Measurements from ENCODE around the gene PRICKLE1. TPM values are rescaled to one million over a fixed set of nuclear protein-coding genes. Genes with fewer than 3 reads are reported as not detected.

PRICKLE1 gene
- total RNA-seq, 1 donor from 2014 or later, result 53.5 TPM

DNA sequence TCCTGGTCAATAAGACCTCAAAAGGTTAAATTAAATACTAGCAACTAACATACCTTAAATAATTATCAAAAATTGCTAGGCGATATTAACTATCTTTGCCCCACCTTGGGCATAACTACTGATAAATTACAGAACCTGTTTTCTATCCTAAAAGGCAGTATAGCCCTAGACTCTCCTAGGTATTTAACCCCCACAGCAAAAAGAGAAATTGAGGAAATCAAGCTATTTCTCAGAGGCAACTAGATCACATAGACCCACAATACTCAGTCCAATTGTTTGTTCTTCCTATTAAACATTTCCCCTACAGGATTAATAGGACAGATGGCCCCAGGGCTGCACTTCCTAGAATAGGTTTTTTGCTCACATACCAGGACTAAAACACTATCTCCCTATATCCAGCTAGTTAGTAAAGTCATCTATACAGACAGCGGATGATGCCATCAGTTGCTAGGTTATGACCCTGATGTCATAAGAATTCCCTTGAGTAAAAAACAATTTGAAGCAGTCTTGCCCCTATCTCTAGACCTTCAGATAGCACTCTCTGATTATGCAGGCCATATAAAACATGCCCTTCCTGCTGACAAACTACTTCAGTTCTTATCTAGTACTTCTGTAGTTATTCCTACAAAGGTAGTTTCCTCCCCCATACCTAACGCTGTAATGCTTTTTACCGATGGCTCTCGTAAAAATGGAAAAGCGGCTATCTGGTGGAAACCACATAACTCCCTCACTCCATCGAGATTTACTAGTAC lies 145.2 kb downstream of the PRICKLE1 start:
- Mint-ChIP-seq H3K9me3 (ENCODE audit: low read depth) (peaks cover 23% of the 10 kb centered on the region), H3K4me1 (ENCODE audit: low read depth) (peaks cover 48% of the 10 kb centered on the region), H3K27ac (peak overlapping the region; percentile 57), H3K36me3 (ENCODE audit: insufficient read depth) (peaks cover 49% of the 10 kb centered on the region), H3K27me3 (no peaks in the 10 kb centered on the region), H3K4me3 (ENCODE audit: low read depth) (no peak overlapping the region)
- DNase-seq (ENCODE audit: low spot score, unreplicated experiment), result no peak
- no peak for TF ChIP-seq CTCF (IDR thresholded peaks at IDR 0.05; ENCODE audit: unreplicated experiment)

DNA sequence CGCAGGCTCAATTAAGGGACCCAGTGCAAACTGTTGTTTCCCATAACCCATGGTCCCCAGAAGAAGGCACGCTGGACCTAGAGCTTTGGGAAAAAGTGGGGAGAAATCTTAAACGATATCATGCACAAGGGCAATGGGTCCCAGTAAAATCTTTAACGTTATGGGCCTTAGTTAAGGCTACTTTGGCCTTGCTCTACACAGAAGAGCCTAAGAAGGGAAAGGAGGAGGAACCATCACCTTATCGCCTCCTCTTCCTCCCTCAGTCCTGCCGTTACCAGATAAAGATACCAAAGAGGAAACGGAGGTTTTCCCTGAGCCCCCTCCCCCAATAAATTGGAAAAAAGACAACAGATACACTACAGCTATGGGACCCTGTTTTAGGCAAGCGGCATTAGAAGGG lies 146.7 kb downstream of the PRICKLE1 start:
- no peak for TF ChIP-seq CTCF (IDR thresholded peaks at IDR 0.05; ENCODE audit: unreplicated experiment)
- no peak for DNase-seq (ENCODE audit: low spot score, unreplicated experiment)
- Mint-ChIP-seq H3K27me3 (no peaks in the 10 kb centered on the region), H3K4me3 (ENCODE audit: low read depth) (peak overlapping the region; percentile 60), H3K36me3 (ENCODE audit: insufficient read depth) (peaks cover 39% of the 10 kb centered on the region), H3K27ac (peak overlapping the region; percentile 96), H3K9me3 (ENCODE audit: low read depth) (peaks cover 23% of the 10 kb centered on the region), H3K4me1 (ENCODE audit: low read depth) (peaks cover 51% of the 10 kb centered on the region)

DNA sequence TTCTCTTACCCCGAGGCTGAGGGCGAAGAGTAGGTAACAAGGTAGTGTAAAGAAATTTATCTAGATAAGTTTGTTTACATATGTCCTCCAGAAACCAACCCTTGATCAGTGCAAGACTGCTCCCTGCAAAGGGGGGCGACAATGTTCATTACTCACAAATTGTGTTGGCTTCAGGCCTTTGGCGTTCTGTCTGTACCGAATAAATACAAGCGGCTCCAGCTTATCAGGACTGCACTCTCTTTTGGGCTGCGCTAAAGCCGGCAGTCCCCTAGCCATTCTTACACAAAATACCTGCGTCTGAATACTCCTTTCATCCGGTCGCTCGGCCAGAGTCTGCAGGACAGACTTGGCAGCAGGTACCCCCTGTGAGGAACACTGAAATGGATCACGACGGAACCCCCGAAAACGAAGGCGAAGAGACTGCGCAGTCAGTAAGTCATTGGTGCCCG lies 147.2 kb downstream of the PRICKLE1 start:
- Mint-ChIP-seq H3K4me3 (ENCODE audit: low read depth) (peak overlapping the region; percentile 60), H3K4me1 (ENCODE audit: low read depth) (peaks cover 50% of the 10 kb centered on the region), H3K36me3 (ENCODE audit: insufficient read depth) (peaks cover 38% of the 10 kb centered on the region), H3K27ac (peak overlapping the region; percentile 96), H3K9me3 (ENCODE audit: low read depth) (peaks cover 23% of the 10 kb centered on the region), H3K27me3 (no peaks in the 10 kb centered on the region)
- DNase-seq (ENCODE audit: low spot score, unreplicated experiment), result peak; percentile 10
- TF ChIP-seq CTCF (IDR thresholded peaks at IDR 0.05; ENCODE audit: unreplicated experiment), result no peak

DNA sequence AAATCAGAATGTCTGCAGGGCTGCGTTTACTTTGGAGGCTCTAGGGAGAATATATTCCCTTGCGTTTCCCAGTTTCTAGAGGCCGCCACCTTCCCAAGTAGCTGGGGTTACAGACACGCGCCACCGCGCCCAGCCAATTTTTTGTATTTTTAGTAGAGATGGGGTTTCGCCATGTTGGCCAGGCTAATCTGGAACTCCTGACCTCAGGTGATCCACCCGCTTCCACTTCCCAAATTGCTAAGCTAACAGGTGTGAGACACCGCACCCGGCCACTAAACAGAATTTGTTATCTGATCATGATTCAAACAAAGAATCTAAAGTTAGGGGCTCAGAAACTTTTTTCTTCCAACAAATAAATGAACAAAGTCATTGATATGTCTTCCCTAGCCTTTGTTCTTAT lies 148.9 kb downstream of the PRICKLE1 start:
- DNase-seq (ENCODE audit: low spot score, unreplicated experiment), result no peak
- H3K36me3 Mint-ChIP-seq (ENCODE audit: insufficient read depth), result peaks cover 25% of the 10 kb centered on the region
- H3K27ac Mint-ChIP-seq, result no peak overlapping the region
- peaks cover 19% of the 10 kb centered on the region for H3K9me3 Mint-ChIP-seq (ENCODE audit: low read depth)
- no peak for TF ChIP-seq CTCF (IDR thresholded peaks at IDR 0.05; ENCODE audit: unreplicated experiment)
- H3K27me3 Mint-ChIP-seq, result no peaks in the 10 kb centered on the region
- H3K4me3 Mint-ChIP-seq (ENCODE audit: low read depth), result no peak overlapping the region
- peaks cover 40% of the 10 kb centered on the region for H3K4me1 Mint-ChIP-seq (ENCODE audit: low read depth)

DNA sequence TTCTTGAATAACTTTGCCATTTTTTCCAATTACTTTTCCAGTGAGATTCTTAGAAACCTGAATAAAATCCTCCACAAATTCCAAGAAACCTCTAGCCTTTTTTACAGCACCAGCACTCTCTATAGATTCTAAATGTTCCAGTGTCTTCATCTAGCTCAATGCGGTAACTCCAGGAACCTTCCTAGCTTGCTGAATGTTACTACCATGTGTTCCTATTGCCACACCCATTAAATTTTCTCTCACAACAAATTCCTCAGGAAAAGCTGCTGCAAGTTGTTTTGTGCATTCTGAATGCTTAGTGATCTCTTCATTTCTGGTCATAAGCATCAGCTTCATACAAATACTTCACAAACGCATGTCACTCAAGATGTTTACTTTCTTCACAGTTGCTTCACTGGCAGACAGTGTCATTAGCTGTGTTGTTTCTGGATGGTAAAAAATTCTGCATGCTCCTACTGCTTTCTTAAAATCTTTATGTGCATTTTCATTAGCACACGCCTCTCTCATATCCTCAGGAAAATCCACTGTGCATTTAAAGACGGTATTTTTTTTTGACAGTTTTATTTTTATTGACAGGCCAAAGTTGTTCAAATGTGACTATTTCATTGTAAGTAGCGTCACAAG lies 156.9 kb downstream of the PRICKLE1 start:
- Mint-ChIP-seq H3K27ac (no peak overlapping the region), H3K27me3 (no peaks in the 10 kb centered on the region), H3K4me3 (ENCODE audit: low read depth) (no peak overlapping the region), H3K4me1 (ENCODE audit: low read depth) (no peaks in the 10 kb centered on the region), H3K36me3 (ENCODE audit: insufficient read depth) (peaks cover 11% of the 10 kb centered on the region), H3K9me3 (ENCODE audit: low read depth) (no peaks in the 10 kb centered on the region)
- TF ChIP-seq CTCF (IDR thresholded peaks at IDR 0.05; ENCODE audit: unreplicated experiment), result no peak
- DNase-seq (ENCODE audit: low spot score, unreplicated experiment), result no peak

All from progenitor cell of endocrine pancreas (in vitro differentiated cells).